Bronchial epithelial cell (primary cell): ENCODE data around the gene SCGB3A1. TPM values are rescaled to one million over a fixed set of nuclear protein-coding genes. Genes with fewer than 3 reads are reported as not detected.
A peak's percentile ranks its signal among the peaks of the same experiment; 100 is the strongest.

Experiments used
- DNase-seq: peaks from one replicate; pipeline ENCODE4 v3.0.0-alpha.2; 2010; ENCODE audit warnings: low read depth
- FAIRE-seq: peaks from 2 replicates; lab custom pipeline; 2011; peaks lifted over from hg19 to GRCh38; lab: Jason Lieb, UNC
- H3K27me3 ChIP-seq: 2 replicates; pipeline ENCODE4 v1.5.1; 2011; ENCODE audit warnings: low read length; ENCODE audit not compliant: control insufficient read depth, insufficient read depth
- H3K36me3 ChIP-seq: 2 replicates; pipeline ENCODE4 v1.5.1; 2011; ENCODE audit warnings: low read length; ENCODE audit not compliant: control insufficient read depth, insufficient read depth
- H3K4me3 ChIP-seq: 2 replicates; pipeline ENCODE4 v1.5.1; 2011; ENCODE audit warnings: mild to moderate bottlenecking, low read depth, low read length, control low read depth
- CTCF ChIP-seq: IDR thresholded peaks from 2 replicates; pipeline ENCODE4 v1.5.1; 2011; ENCODE audit warnings: mild to moderate bottlenecking, moderate library complexity, low read length, control low read depth, inconsistent platforms; ENCODE audit not compliant: insufficient read depth, severe bottlenecking
- total RNA-seq: library from RNA; depleted of rRNA; stranded (reverse); fragments of >200 nt; gene quantifications from 2 replicates; pipeline ENCODE4 v1.2.1, GENCODE V29; 2014

The SCGB3A1 gene
- total RNA-seq, 1 donor from 2014 or later: not detected

GRCh38 chr5:180598316-180598701 is 7.0 kb upstream of the SCGB3A1 start:
- TF ChIP-seq CTCF: no peak
- H3K36me3 ChIP-seq: no peaks in the 10 kb centered on the region
- DNase-seq (no peak), FAIRE-seq (no peak)
- H3K27me3 ChIP-seq: no peaks in the 10 kb centered on the region
- H3K4me3 ChIP-seq: no peak overlapping the region

GRCh38 chr5:180596668-180597231 is 5.5 kb upstream of the SCGB3A1 start:
- Histone ChIP-seq H3K36me3 (no peaks in the 10 kb centered on the region), H3K27me3 (no peaks in the 10 kb centered on the region), H3K4me3 (no peak overlapping the region)
- DNase-seq (no peak), FAIRE-seq (no peak)
- TF ChIP-seq CTCF: no peak

- DNase-seq: peak; percentile 40
- H3K36me3 ChIP-seq: no peaks in the 10 kb centered on the region
- H3K4me3 ChIP-seq: no peak overlapping the region
- TF ChIP-seq CTCF: no peak
- no peaks in the 10 kb centered on the region for H3K27me3 ChIP-seq
- FAIRE-seq: no peak
Observed at GRCh38 chr5:180596115-180596667, 4.9 kb upstream of the SCGB3A1 start.

GRCh38 chr5:180595381-180596114 is 4.2 kb upstream of the SCGB3A1 start:
- DNase-seq: no peak
- FAIRE-seq: no peak
- Histone ChIP-seq H3K4me3 (no peak overlapping the region), H3K36me3 (no peaks in the 10 kb centered on the region), H3K27me3 (peaks cover 1% of the 10 kb centered on the region)
- no peak for TF ChIP-seq CTCF

- DNase-seq (no peak), FAIRE-seq (peak; percentile 92)
- Histone ChIP-seq H3K27me3 (peaks cover 6% of the 10 kb centered on the region), H3K4me3 (no peak overlapping the region), H3K36me3 (no peaks in the 10 kb centered on the region)
- TF ChIP-seq CTCF: no peak
Observed at GRCh38 chr5:180595046-180595379, 3.7 kb upstream of the SCGB3A1 start.
